Transverse colon (tissue), 4 donors: ENCODE results near the gene FXYD6. TPM values are rescaled to one million over a fixed set of nuclear protein-coding genes. Genes with fewer than 3 reads are reported as not detected.

Experiments used
- DNase-seq: peaks from one replicate; pipeline ENCODE4 v3.0.0-alpha.2; 2019
- H3K27ac ChIP-seq, 4 donors: fragments of 200-600 bp; sonication (generic); 2 replicates each; pipeline ENCODE4 v1.5.1; 2016 to 2018; ENCODE audit warnings: inconsistent platforms in 4 of 4
- H3K27me3 ChIP-seq: fragments of 200-600 bp; sonication (generic); 2 replicates; pipeline ENCODE4 v1.5.1; 2017; ENCODE audit warnings: inconsistent platforms
- H3K36me3 ChIP-seq, 4 donors: fragments of 200-600 bp; sonication (generic); 2 replicates each; pipeline ENCODE4 v1.5.1; 2017 to 2019; ENCODE audit warnings: inconsistent platforms in 4 of 4
- H3K4me1 ChIP-seq, 4 donors: fragments of 200-600 bp; sonication (generic); 2 replicates each; pipeline ENCODE4 v1.5.1; 2017 to 2020; ENCODE audit warnings: inconsistent platforms in 4 of 4
- H3K4me3 ChIP-seq, 4 donors: fragments of 200-600 bp; sonication (generic); 1 replicate in 1 of 4; 2 replicates in 3 of 4; pipeline versions ENCODE4 v1.5.1 to v1.6.1; 2017 to 2019; ENCODE audit warnings: inconsistent platforms in 4 of 4
- H3K9me3 ChIP-seq, 2 donors: fragments of 200-600 bp; sonication (generic); 2 replicates each; pipeline ENCODE4 v1.5.1; 2017 to 2019; ENCODE audit warnings: inconsistent platforms in 2 of 2
- EP300 ChIP-seq: sonication (generic); formaldehyde crosslinking; IDR thresholded peaks from one replicate; pipeline ENCODE4 v1.6.1; 2017; ENCODE audit warnings: antibody characterized with exemption, low read depth
- POLR2A ChIP-seq: fragments of 450-650 bp; IDR thresholded peaks from one replicate; pipeline ENCODE4 v1.6.1; 2016; ENCODE audit warnings: antibody characterized with exemption, mild to moderate bottlenecking, moderate library complexity
- POLR2AphosphoS5 ChIP-seq, 3 donors: sonication (generic); formaldehyde crosslinking; IDR thresholded peaks; one replicate each; pipeline ENCODE4 v1.6.1; 2016; ENCODE audit warnings: antibody characterized with exemption in 3 of 3
- WGBS, 2 donors: methylation state at CpG; one replicate each; pipeline ENCODE4 v1.1.5; 2018; ENCODE audit warnings: low coverage in 1 of 2; 5-methylcytosine and 5-hydroxymethylcytosine counted together
- in situ Hi-C, 4 donors: fragments of 200-750 bp; cut with MboI; loops; one replicate each; pipeline versions ENCODE4 v1.15.0 to v1.15.1; 2017; ENCODE audit warnings: low sequenced_read_pairs in 3 of 4, low pct_ligation_motif_present in 1 of 4, low pct_unique_long_range_greater_than_20kb in 1 of 4
- intact Hi-C: fragments of 100-400 bp; cut with DNase I; formaldehyde crosslinking; loops from one replicate; pipeline ENCODE4 v1.15.1; 2023; ENCODE audit warnings: low total_unique reads
- total RNA-seq, 4 donors: library from RNA; depleted of rRNA; stranded (reverse); fragments of >200 nt; gene quantifications; one replicate each; pipeline ENCODE4 v1.1.0, GENCODE V29; 2016
- TF ChIP-seq, protein P1 (sequence below), 5 experiments: fragments of 200-600 bp in 3 of 5; fragments of 450-650 bp in 2 of 5; sonication (generic) in 3 of 5; IDR thresholded peaks; 1 replicate in 2 of 5; 2 replicates in 3 of 5; pipeline ENCODE4 v1.5.1; 2016 to 2017; ENCODE audit warnings: antibody characterized with exemption in 5 of 5, inconsistent platforms in 3 of 5, mild to moderate bottlenecking in 2 of 5, moderate library complexity in 1 of 5

The FXYD6 gene
- total RNA-seq, 4 donors from 2014 or later = 29.2 to 62.5 (median 46.0) TPM

- Histone ChIP-seq H3K9me3 (no peaks in the 10 kb centered on the region), H3K27me3 (no peaks in the 10 kb centered on the region), H3K27ac (no peak overlapping the region), H3K36me3 (no peaks in the 10 kb centered on the region), H3K4me1 (peaks cover 0 to 13% (median 2%) of the 10 kb centered on the region in 4 donors), H3K4me3 (no peak overlapping the region)
- in situ Hi-C loops (loop anchor here (10.0 kb wide), 2 partner anchors 95 to 205 kb away; no protein-coding TSS in a partner anchor), intact Hi-C loops (no loop called here)
- no peak for TF ChIP-seq POLR2AphosphoS5 (IDR thresholded peaks at IDR 0.05)
- no peak for TF ChIP-seq POLR2A
- TF ChIP-seq, protein P1, sequence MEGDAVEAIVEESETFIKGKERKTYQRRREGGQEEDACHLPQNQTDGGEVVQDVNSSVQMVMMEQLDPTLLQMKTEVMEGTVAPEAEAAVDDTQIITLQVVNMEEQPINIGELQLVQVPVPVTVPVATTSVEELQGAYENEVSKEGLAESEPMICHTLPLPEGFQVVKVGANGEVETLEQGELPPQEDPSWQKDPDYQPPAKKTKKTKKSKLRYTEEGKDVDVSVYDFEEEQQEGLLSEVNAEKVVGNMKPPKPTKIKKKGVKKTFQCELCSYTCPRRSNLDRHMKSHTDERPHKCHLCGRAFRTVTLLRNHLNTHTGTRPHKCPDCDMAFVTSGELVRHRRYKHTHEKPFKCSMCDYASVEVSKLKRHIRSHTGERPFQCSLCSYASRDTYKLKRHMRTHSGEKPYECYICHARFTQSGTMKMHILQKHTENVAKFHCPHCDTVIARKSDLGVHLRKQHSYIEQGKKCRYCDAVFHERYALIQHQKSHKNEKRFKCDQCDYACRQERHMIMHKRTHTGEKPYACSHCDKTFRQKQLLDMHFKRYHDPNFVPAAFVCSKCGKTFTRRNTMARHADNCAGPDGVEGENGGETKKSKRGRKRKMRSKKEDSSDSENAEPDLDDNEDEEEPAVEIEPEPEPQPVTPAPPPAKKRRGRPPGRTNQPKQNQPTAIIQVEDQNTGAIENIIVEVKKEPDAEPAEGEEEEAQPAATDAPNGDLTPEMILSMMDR (IDR thresholded peaks at IDR 0.05) = no peak
- TF ChIP-seq EP300 = no peak
- no peak for DNase-seq
- 88 to 100% methylated on average over 1 to 6 of the region's 6 CpGs for WGBS, 2 donors
Measured at GRCh38 chr11:117849781-117850414, 26.6 kb downstream of the FXYD6 start.

- no peaks in the 10 kb centered on the region for H3K27me3 ChIP-seq
- no peaks in the 10 kb centered on the region for H3K9me3 ChIP-seq
- H3K27ac ChIP-seq = no peak overlapping the region
- H3K4me1 ChIP-seq = peaks cover 0 to 12% (median 0%) of the 10 kb centered on the region in 4 donors
- DNase-seq = peak; percentile 84
- H3K36me3 ChIP-seq = no peaks in the 10 kb centered on the region
- intact Hi-C loops = loop anchor here (2.0 to 5.0 kb wide), 2 partner anchors 58 to 103 kb away; no protein-coding TSS in a partner anchor
- no peak for TF ChIP-seq POLR2AphosphoS5 (IDR thresholded peaks at IDR 0.05)
- TF ChIP-seq, protein P1 (IDR thresholded peaks at IDR 0.05) = peak; percentile 97 to 100 (median 99)
- 0 to 24% methylated on average over 5 to 9 of the region's 9 CpGs for WGBS, 2 donors
- in situ Hi-C loops = loop anchor here (5.0 to 10.0 kb wide), 4 partner anchors 98 to 211 kb away; no protein-coding TSS in a partner anchor
- no peak overlapping the region for H3K4me3 ChIP-seq
Measured at GRCh38 chr11:117843666-117844484, 32.6 kb downstream of the FXYD6 start.

- intact Hi-C loops = loop anchor here (5.0 kb wide), 1 partner anchor 60 kb away; no protein-coding TSS in a partner anchor
- no peak overlapping the region for H3K4me3 ChIP-seq
- no peak for DNase-seq
- H3K9me3 ChIP-seq = no peaks in the 10 kb centered on the region
- WGBS, 2 donors = 80 to 94% methylated on average over 2 to 16 of the region's 16 CpGs
- H3K27ac ChIP-seq = peak overlapping the region in 2 of 4 donors; percentile 3 to 20
- TF ChIP-seq POLR2A = no peak
- no peak for TF ChIP-seq EP300
- TF ChIP-seq, protein P1 (IDR thresholded peaks at IDR 0.05) = no peak
- TF ChIP-seq POLR2AphosphoS5 (IDR thresholded peaks at IDR 0.05) = no peak
- no peaks in the 10 kb centered on the region for H3K27me3 ChIP-seq
- H3K4me1 ChIP-seq = peaks cover 0 to 12% (median 0%) of the 10 kb centered on the region in 4 donors
- in situ Hi-C loops = loop anchor here (5.0 to 10.0 kb wide), 4 partner anchors 100 to 212 kb away; no protein-coding TSS in a partner anchor
- no peaks in the 10 kb centered on the region for H3K36me3 ChIP-seq
Measured at GRCh38 chr11:117842131-117842941, 34.1 kb downstream of the FXYD6 start.
